PC-9 (cell line): ENCODE data around the gene SLCO2A1.

Source experiments
- EZH2 ChIP-seq: fragments of 200-600 bp; sonication (generic); IDR thresholded peaks from 2 replicates; pipeline ENCODE4 v1.8.0; 2017; ENCODE audit warnings: antibody characterized with exemption, low read depth
- TF ChIP-seq, protein P1 (sequence below): fragments of 200-600 bp; sonication (generic); conservative IDR thresholded peaks from 2 replicates; pipeline ENCODE4 v1.6.1; 2017; ENCODE audit warnings: mixed run types, antibody characterized with exemption, mild to moderate bottlenecking, moderate library complexity

DNA sequence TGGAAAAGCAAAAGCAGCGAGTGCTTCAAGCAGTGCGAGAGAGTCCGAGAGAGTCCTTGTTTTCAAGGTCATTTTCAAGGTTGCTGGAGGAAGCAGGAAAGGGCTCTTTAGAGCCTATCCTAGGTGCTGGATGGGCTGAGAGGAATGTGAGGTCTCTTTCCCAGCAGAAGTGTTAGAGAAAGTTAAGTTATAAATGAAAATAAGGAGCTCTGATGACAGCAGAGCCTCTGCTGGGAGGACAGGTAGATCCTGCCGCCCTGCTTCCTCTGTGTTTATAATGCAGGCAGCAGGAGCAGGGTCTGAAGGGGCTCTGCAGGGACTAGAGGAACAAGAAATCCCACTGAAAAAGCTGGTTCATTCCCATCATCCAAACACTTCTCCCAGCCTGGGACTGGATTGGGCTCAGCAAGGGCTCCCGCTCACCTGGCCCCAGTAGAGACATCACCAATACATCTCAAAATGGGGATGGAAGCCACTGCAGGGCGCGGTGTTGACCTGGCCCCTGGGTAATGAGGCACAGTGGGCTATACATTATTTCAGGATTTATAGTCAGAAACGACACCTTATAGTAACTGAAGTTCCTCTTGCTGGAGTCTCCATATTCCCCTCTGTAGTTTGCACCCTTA lies 92.6 kb downstream of the SLCO2A1 start:
- TF ChIP-seq, protein P1, sequence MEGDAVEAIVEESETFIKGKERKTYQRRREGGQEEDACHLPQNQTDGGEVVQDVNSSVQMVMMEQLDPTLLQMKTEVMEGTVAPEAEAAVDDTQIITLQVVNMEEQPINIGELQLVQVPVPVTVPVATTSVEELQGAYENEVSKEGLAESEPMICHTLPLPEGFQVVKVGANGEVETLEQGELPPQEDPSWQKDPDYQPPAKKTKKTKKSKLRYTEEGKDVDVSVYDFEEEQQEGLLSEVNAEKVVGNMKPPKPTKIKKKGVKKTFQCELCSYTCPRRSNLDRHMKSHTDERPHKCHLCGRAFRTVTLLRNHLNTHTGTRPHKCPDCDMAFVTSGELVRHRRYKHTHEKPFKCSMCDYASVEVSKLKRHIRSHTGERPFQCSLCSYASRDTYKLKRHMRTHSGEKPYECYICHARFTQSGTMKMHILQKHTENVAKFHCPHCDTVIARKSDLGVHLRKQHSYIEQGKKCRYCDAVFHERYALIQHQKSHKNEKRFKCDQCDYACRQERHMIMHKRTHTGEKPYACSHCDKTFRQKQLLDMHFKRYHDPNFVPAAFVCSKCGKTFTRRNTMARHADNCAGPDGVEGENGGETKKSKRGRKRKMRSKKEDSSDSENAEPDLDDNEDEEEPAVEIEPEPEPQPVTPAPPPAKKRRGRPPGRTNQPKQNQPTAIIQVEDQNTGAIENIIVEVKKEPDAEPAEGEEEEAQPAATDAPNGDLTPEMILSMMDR: no peak
- TF ChIP-seq EZH2: no peak
